HG03439 (cell line): ENCODE measurements around the gene C1QL1.
A peak's percentile ranks its signal among the peaks of the same experiment; 100 is the strongest.

Source experiments
- ATAC-seq: cut with Tn5 transposase; IDR thresholded peaks from one replicate; pipeline ENCODE4 v1.9.1; 2021; ENCODE audit warnings: mild to moderate bottlenecking, moderate library complexity; ENCODE audit not compliant: unreplicated experiment

The C1QL1 gene

DNA sequence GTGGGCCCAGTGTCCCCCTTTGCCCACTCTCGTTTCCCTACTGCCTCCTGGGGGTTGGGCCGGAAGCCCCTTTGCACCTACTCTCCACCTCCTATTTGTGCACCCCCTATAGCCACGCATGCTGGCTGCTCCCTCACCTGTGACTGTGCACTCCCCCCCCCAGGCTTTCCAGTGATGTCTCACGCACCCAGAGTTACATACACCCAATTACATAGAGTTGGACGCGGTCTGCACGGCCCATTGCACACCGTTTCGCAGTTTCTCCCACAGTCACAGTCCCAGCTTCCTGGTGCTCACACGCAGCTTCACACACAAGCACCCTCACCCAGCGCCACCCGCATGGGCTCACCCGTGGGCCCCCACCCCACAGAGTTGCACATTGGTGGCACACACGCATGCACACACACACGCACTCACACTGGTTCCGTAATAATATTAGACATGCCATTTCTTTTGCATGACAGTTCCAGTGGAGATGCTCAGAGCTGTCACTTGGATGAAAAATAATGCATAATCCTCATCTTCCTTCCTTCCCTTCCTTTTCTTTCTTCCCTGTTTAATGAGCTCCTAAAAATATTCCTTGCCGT, 21.5 kb upstream of the C1QL1 start:
- ATAC-seq, result no peak

DNA sequence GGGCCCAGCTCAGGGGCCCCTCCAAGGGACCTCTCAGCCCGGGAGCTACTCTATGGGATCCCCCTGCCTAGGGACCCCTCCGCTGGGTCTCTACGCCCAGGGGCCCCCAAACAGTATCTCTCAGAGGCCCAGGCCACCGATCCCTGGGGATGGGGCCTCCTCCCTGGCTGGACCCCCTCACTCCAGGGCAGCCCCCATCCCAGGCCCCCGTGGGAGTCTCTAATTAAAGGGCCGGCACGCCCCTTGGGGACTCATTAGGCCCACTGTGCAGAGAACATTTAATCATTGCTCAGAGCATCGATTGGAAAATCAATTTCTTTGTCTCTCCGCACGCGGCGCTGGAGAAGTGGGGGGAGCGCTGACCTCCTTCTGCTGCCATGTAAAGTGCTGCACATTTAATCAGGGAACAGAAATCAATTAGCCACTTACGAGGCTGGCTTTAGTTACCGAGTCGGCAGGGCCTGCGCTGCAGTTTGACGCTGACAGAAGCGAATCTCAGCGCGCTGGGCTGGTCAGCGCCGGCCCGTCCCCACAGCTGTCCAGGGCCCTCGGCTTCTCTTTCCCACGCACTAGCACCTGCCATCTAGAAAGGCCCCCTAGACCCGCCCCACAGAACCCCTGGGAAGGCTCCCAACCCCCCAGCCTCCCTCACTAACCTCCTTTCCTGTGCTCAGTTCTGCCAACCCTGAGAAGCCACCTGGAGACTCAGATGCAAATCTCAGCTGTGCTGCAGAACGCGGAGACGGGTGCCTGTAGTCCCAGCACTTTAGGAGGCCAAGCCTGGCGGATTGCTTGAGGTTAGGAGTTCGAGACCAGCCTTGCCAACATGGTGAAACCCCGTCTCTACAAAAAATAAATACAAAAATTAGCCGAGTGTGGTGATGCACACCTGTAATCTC, 20.2 kb upstream of the C1QL1 start:
- no peak for ATAC-seq

DNA sequence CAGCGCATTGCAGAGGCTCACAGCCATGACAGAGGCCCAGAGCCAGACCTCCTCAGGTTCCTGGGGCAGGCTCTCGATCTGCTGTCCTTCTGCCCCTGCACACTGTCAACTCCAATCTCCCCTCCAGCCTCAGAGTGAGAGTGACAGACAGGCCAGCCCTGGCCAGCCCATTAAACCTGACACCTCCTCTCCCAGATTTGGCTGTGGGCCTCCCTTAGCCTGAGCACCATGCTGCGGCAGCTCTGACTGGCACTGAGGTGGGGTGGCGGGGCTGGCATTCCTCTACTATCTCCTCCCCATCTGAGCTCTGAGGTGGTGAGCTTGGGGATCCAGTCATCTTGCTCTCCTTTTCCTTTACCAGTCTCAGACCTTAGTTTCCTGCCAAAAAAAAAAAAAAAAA, 15.5 kb upstream of the C1QL1 start:
- ATAC-seq, result no peak

DNA sequence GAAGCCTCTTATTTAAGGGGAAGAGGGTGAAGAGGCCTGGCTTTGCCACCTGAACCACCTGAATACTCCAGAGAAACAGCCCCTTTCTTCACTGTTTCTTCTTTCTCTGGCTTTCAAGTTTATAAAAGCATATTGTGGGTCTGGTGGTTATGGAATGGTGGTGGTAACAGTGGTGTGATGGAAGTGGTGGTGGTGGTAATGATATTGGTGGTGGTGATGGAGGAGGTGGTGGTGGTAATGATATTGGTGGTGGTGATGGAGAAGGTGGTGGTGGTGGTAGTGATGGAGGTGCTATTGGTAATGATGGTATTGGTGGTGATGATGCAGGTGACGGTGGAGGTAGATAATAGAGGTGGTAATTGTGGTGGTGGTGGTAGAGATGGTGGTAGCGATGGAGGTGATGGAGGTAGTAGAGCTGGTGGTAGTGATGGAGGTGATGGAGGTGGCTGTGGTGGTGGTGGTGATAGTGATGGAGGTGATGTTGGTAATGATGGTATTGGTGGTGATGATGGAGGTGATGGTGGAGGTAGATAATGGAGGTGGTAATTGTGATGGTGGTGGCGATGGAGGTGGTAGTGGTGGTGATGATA, 14.1 kb upstream of the C1QL1 start:
- ATAC-seq, result no peak

DNA sequence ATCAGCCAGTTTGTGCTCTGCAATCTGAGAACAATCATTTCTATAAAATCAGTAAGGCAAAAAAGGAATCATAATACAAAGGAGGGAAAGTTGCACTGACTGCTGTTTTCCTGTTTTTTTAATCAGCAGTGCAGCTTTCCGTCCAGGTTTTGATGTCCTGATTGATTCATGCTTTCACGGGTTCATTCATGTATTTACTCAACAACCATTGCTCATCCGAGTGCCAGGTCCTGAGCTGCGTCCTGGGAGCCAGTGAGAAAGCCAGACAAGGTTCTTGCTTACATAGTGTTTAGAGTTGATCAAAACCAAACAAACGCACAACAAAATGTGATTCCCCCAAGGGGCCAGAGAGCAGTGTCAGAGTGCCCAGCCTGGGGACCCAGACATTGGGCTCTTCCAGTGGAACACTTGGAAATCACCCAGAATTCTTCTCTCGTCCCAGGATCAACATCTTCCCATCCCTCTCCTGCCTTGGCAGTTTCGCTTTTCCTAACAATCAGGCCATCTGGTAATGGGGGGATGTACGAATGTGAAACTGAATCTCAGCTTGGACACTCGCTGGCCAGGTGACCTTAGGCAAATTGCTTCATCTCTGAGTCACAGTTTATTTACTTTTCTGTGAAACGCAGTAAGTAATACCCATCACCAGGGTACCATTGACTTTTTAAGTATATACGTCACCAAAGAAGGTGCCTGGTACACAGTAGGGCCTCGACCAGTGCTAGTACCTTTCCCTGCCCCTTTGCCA, 13.3 kb upstream of the C1QL1 start:
- ATAC-seq, result no peak

DNA sequence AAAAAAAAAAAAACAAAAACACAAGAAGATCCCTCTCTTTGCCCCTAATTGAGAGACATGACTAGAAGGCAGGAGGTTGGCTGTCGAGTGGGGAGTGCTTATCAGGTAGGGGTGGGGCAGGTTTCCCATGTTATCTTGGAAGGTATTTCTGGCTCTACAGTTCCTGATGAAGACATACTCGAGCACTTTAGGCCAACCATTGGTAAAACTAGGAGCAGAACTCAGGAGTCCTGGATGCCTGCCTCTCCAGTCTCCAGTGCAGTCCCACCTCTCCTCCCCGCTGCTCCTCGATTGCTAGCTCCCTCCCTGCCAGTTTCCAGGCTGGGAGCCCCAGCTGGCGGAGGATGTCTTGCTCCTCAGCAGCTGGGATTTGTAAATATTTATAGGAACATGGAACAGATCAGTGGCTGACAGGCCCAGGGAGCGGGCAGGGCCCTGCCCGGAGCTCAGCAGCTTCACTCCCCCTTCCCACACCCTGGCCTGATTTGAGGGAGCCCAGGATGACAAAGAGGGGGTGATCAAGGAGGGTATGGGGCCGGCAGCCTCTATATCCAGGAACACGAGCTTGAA, 11.4 kb upstream of the C1QL1 start:
- no peak for ATAC-seq

DNA sequence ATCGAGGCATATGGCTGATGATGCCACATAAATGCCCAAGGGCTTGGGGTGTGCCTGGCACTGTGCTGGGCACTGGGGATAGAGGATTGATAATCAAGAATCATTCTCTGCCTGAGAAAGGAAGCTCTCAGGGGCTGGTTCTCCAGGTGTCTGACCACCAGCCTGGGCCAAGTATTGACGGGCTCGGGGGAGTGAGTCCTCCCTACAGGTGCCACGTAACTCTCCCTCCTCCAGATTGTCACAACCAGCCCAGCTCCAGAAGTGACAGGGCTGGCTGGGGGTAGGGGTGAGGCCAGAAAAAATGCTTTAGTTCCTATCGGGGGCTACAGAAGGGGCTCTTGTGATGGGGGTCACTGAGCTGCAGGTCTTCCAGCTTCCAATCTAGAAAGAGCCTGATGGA, 10.7 kb upstream of the C1QL1 start:
- ATAC-seq, result no peak

DNA sequence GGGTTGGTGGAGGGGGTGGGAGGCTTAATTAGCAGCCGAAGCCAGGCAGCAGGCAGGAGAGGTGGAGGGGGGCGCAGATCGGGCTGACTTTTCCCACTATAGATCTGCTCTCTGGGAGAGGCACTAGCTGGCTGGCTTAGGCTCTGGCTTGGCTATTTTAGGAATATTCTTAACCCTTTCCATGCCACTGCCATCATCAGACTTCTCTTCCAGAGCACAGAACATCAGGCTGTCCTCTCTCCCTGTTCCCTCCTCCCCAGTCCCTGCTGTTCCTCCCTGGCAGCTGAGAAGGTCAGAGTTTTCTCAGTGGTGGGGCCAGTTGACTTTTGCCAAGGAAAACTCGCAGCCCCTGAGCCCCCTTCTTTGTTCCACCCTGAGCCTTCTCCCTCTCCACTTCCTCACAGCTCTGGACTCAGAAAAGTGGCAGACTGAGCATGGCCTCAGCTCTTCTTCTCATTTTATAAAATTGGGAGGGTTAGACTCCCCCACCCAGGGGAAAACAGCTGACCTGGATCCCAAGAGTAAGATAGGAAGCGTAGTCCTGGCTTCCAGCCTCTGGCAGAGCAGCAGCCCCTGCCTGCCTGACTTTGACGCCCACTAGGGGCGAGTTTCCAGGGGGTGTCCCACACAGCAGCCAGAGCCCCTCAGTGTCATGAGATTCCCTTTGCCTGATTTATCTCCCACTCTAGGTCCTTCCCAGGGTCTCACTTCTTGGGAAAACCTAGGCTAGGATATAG, 9.9 kb upstream of the C1QL1 start:
- ATAC-seq, result no peak

DNA sequence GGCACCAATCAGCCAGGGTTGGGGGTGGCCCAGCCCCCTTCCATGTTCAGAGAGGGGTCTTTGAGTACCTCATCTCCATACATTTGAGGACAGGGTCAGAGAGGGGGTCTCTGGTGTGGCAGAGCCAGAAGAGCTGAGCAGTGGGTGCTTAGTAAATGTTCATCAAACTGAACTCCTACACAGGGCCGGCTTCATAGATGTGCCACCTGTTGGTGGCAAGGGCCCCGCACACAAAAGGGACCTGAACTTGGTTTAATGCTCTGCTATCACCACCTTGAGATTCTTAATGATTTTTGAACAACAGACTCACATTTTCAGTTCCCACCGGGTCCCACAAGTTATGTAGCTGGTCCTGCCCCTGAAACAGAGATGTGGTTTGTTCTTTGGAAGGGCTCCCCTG, 9.0 kb upstream of the C1QL1 start:
- no peak for ATAC-seq

DNA sequence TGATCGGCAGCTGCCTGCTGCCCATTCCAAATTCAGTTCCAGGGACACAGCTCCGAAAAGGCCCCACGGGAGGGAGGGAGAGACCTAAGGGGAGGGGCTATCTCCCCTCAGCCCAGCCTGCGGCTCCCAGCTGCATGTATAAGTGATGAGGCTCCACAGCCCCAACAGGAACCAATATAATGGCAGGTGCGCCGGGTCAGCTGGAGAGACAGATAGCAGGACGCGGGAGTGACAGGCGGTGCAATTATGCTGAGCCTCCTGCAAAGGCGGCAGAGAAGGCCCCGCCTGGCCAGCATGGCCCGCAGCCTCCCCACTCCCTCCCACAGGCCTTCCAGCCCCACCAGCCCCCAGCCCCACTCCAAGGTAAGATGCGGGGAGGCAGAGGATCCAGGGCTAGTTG, 8.1 kb upstream of the C1QL1 start:
- no peak for ATAC-seq

DNA sequence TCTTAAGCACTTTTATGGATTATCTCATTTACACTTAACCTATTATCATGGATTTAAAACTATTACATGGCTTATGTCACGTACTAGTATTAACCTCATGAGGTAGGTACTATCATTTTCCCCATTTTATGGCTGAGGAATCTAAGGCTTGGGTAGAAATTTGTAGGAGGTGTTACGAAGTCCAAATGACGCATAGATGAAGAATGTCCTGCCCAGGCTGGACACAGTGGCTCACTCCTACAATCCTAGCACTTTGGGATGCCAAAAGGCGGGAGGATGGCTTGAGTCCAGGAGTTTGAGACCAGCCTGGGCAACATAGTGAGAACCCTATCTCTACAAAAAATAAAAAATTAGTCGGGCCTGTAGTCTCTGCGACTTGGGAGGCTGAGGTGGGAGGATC, 4.8 kb upstream of the C1QL1 start:
- no peak for ATAC-seq

DNA sequence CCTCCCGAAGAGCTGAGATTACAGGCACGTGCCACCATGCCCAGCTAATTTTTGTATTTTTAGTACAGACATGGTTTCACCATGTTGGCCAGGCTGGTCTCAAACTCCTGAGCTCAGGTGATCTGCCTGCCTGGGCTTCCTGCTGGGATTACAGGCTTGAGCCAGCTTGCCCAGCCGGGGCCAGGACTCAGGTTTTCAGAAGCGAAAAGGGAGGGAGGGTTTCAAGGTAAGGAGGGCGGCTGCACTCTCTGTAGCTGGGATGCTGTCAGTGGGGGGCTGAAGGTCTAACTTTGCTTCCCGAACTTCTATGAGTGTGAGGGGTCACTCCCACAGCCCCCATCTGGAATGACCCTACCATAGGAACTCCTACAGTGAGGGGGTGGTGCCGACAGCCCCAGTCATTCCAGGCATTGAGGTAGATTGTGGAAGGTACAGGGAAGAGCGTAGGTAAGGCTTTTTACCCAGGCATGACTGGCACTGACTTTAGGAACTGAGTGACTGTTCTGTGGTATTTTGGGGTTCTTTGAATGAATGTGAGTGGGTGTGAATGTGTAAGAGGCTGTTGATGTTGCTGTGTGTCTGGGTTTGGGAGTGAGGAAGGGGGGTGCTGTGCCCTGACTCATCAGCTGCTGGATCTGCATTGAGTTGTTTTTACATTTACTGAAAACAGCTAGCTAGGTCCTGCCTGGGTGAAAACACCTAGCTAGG, 3.8 kb upstream of the C1QL1 start:
- no peak for ATAC-seq

DNA sequence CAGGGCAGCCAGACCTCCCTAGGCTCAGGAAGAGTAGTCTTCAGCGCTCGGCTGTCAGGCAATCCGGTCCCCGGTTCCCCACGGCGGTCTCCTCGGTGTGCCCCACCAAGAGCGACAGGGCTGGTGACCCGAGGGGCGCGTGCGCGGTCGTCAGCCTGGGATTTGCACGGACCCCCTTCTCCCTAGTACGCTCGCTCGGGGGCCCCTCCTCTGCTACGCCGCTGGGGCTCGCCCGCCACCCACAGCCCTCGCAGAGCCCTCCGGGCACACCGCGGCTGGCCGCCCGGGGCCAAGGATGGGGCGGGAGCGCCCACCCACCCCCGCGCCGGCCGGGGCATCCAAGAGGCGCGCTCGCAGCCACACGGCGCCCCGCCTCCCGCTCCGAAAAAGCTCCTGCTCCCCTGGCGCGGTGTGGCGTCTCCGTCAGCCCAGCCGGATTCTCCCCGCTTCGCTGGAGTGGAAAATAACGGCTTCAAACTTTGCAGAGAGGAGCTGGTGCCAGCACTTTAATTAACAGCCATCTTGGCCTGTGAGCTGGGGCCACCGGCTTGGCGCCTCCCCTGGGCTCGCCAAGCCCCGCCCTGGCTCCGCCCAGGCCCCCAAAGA, 2.1 kb upstream of the C1QL1 start:
- ATAC-seq, result no peak

DNA sequence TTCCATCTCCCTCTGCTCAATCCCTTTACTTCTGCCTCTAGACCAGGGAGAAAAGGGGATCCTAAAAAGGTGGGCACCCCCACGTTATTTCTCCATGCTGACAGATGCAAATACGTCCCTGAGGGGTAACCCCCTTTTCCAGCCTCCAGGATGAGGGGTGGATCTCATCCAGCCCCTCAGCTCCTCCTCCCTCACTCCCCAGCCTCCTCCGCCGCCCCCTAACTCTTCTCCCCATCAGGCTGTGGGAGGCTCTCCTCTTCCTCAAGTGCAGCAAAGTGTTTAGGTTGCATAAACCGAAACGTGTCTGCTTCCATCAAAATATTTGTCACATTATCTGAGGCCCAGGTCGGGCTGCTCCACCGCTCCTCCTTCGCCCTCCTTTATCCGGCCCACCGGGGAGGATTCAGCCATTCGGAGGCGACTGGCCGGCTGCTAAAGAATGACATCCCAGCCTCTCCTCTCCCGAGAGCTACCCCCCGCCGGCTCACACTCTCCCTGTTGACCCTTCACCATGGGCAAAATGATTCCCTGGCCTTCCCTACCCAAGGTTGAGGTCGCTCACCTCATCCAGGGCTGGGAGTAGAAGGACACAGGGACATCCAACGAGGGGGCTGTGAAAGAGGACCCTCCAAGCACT, 1.2 kb upstream of the C1QL1 start:
- ATAC-seq, result no peak

DNA sequence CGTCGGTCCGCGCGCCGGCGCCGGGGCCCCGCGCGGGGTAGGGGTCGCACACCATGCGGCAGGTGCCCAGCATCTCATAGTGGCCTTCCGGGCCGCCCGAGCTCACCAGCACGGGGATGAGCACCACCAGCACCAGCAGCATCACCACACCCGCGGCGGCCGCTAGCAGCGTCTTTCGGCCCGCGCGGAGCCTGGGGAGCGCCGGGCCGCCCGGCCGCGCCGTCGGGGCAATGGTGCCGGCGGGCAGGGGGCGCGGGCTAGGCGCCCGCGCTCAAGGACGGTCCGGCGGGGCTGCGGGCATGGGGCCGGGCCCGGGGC, 237 bp downstream of the C1QL1 start:
- peak; percentile 5 for ATAC-seq

DNA sequence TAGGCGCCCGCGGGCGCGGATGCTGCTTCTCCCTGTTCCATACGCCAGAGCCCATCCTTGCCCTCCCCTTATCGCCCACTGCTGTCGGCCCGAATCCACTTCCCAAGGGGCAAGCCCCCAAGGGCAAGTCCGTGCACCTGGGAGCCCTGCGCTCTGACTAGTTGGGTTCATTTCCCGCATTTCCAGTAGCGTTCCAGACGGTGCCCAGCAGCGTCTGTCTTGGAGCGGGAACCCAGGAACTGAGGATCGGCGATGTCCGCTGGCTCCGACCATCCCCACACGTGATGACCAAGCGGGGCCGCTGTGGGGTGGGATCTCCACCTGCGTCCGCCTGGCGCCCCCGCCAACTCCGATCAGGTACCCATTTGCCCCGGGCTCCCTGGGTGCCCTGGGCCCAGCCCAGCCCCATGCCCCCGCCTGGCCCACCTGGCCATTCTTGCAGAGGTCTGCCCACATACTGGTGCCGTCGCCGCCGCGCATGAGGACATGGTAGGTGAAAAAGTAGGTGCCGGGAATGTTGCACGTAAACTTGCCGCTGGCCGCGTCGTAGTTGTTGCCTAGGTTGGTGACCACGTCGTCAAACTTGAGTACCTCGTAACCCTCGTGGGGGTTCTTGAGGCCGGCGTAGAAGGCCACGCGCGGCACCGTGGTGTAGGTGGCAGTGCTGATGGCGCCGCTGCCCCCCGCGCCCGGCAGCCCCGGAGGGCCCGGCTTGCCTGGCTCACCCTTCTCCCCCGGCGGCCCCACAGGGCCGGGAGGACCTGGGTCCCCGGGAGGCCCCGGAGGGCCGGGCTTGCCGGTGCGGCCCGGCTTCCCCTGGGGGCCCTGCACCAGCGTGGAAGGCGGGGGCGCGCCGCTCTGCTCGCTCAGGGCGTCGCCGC, 837 bp downstream of the C1QL1 start:
- ATAC-seq, result no peak

DNA sequence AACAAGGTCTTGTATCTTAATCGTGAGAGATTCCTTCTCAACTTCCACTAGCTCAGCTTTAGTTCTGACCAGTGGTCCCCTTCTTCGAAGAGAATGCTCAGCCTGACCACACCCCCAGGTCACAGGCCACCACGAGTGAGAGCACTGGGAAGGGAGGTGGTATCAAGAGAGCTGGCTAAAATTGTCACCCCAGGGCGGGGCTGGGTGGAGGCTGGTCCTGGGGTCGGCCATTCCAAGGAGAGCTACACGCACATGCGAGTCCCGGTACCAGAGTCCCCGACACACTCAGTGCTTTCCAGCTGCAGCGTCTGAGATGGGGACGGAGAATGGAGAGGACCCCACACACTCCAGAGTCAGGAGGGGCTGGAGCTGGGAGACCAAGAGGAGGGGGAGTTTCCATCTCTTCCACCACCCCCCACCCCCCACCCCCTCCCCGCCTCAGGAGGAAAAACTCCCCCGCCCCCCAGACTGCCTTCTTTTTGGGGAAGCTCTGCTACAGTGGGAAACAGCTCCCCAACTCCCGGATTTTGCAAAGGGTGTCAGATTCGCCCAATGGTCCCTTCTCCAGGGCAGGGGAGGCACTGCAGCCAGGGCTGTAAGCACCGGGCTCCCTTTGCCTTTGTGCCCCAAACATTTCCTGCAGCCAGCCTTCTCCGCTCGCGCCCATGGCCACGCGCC, 1.6 kb downstream of the C1QL1 start:
- no peak for ATAC-seq
